Measurements from ENCODE around the gene CREB3L2. TPM values are rescaled to one million over a fixed set of nuclear protein-coding genes. Genes with fewer than 3 reads are reported as not detected.
"Not testable (repeated sequence)": the region's sequence is repeated elsewhere in the genome, so short reads cannot be mapped to it uniquely, and the experiment has no call there.

The CREB3L2 gene
- total RNA-seq, 1 donor from 2014 or later = 65.9 TPM

- DNase-seq (ENCODE audit: low spot score, unreplicated experiment) = no peak
- Mint-ChIP-seq H3K9me3 (ENCODE audit: low read depth) (no peaks in the 10 kb centered on the region), H3K4me1 (ENCODE audit: low read depth) (peaks cover 33% of the 10 kb centered on the region), H3K27me3 (no peaks in the 10 kb centered on the region), H3K4me3 (ENCODE audit: low read depth) (no peak overlapping the region), H3K27ac (no peak overlapping the region), H3K36me3 (ENCODE audit: insufficient read depth) (peaks cover 1% of the 10 kb centered on the region)
- TF ChIP-seq CTCF (IDR thresholded peaks at IDR 0.05; ENCODE audit: unreplicated experiment) = no peak
Measured at GRCh38 chr7:137932881-137933269, 69.0 kb downstream of the CREB3L2 start.

- Mint-ChIP-seq H3K27me3 (no peaks in the 10 kb centered on the region), H3K9me3 (ENCODE audit: low read depth) (no peaks in the 10 kb centered on the region), H3K4me1 (ENCODE audit: low read depth) (peaks cover 33% of the 10 kb centered on the region), H3K4me3 (ENCODE audit: low read depth) (no peak overlapping the region), H3K36me3 (ENCODE audit: insufficient read depth) (peaks cover 7% of the 10 kb centered on the region), H3K27ac (no peak overlapping the region)
- no peak for DNase-seq (ENCODE audit: low spot score, unreplicated experiment)
- no peak for TF ChIP-seq CTCF (IDR thresholded peaks at IDR 0.05; ENCODE audit: unreplicated experiment)
Measured at GRCh38 chr7:137931823-137932222, 70.1 kb downstream of the CREB3L2 start.

GRCh38 chr7:137930581-137930980, 71.3 kb downstream of the CREB3L2 start:
- H3K4me3 Mint-ChIP-seq (ENCODE audit: low read depth) = no peak overlapping the region
- H3K9me3 Mint-ChIP-seq (ENCODE audit: low read depth) = no peaks in the 10 kb centered on the region
- no peaks in the 10 kb centered on the region for H3K27me3 Mint-ChIP-seq
- no peak overlapping the region for H3K27ac Mint-ChIP-seq
- TF ChIP-seq CTCF (IDR thresholded peaks at IDR 0.05; ENCODE audit: unreplicated experiment) = no peak
- peaks cover 24% of the 10 kb centered on the region for H3K4me1 Mint-ChIP-seq (ENCODE audit: low read depth)
- DNase-seq (ENCODE audit: low spot score, unreplicated experiment) = no peak
- peaks cover 16% of the 10 kb centered on the region for H3K36me3 Mint-ChIP-seq (ENCODE audit: insufficient read depth)

- Mint-ChIP-seq H3K9me3 (ENCODE audit: low read depth) (no peaks in the 10 kb centered on the region), H3K4me1 (ENCODE audit: low read depth) (peaks cover 19% of the 10 kb centered on the region), H3K4me3 (ENCODE audit: low read depth) (no peak overlapping the region), H3K27me3 (no peaks in the 10 kb centered on the region), H3K27ac (no peak overlapping the region), H3K36me3 (ENCODE audit: insufficient read depth) (peaks cover 16% of the 10 kb centered on the region)
- no peak for TF ChIP-seq CTCF (IDR thresholded peaks at IDR 0.05; ENCODE audit: unreplicated experiment)
- no peak for DNase-seq (ENCODE audit: low spot score, unreplicated experiment)
Measured at GRCh38 chr7:137928626-137929025, 73.3 kb downstream of the CREB3L2 start.

- no peaks in the 10 kb centered on the region for H3K27me3 Mint-ChIP-seq
- no peak for DNase-seq (ENCODE audit: low spot score, unreplicated experiment)
- peak overlapping the region; percentile 10 for H3K27ac Mint-ChIP-seq
- H3K4me1 Mint-ChIP-seq (ENCODE audit: low read depth) = peaks cover 8% of the 10 kb centered on the region
- TF ChIP-seq CTCF (IDR thresholded peaks at IDR 0.05; ENCODE audit: unreplicated experiment) = no peak
- no peak overlapping the region for H3K4me3 Mint-ChIP-seq (ENCODE audit: low read depth)
- no peaks in the 10 kb centered on the region for H3K9me3 Mint-ChIP-seq (ENCODE audit: low read depth)
- H3K36me3 Mint-ChIP-seq (ENCODE audit: insufficient read depth) = peaks cover 16% of the 10 kb centered on the region
Measured at GRCh38 chr7:137927386-137927785, 74.5 kb downstream of the CREB3L2 start.

- H3K27me3 Mint-ChIP-seq; H3K27ac Mint-ChIP-seq; DNase-seq (ENCODE audit: low spot score, unreplicated experiment); H3K9me3 Mint-ChIP-seq (ENCODE audit: low read depth); H3K4me1 Mint-ChIP-seq (ENCODE audit: low read depth); H3K4me3 Mint-ChIP-seq (ENCODE audit: low read depth): not testable (repeated sequence)
- peaks cover 20% of the 10 kb centered on the region for H3K36me3 Mint-ChIP-seq (ENCODE audit: insufficient read depth)
Measured at GRCh38 chr7:137926206-137926605, 75.7 kb downstream of the CREB3L2 start.
